Stimulated activated effector memory CD8-positive, alpha-beta T cell treated with anti-CD3 and anti-CD28 coated beads, Interleukin-12 subunit alpha, Interleukin-12 subunit beta, amount 100 ng/mL, for 72 hours (primary cell): ENCODE data around the gene B3GALT6.

ENCODE experiments used
- ATAC-seq: fragments of 150-1000 bp; cut with Tn5 transposase; 2 replicates; pipeline ENCODE4 v1.10.0; 2021
- DNase-seq, 2 donors: peaks; one replicate each; pipeline ENCODE4 v3.0.0; 2021 to 2022; ENCODE audit warnings: low spot score in 2 of 2
- H3K27ac Mint-ChIP-seq: one replicate; pipeline ENCODE4 v1.8.0; 2022; ENCODE audit warnings: mild to moderate bottlenecking, mixed read lengths
- H3K36me3 Mint-ChIP-seq: one replicate; pipeline ENCODE4 v1.8.0; 2022; ENCODE audit warnings: mild to moderate bottlenecking, mixed read lengths
- H3K4me1 Mint-ChIP-seq: one replicate; pipeline ENCODE4 v1.8.0; 2022; ENCODE audit warnings: mixed read lengths
- H3K4me3 Mint-ChIP-seq: one replicate; pipeline ENCODE4 v1.8.0; 2022; ENCODE audit warnings: mild to moderate bottlenecking, mixed read lengths
- H3K9me3 Mint-ChIP-seq: one replicate; pipeline ENCODE4 v1.8.0; 2022; ENCODE audit warnings: mixed read lengths

B3GALT6 gene

GRCh38 chr1:1267488-1268283, 35.6 kb downstream of the B3GALT6 start:
- peaks cover 44% of the 10 kb centered on the region for H3K4me1 Mint-ChIP-seq
- no peak overlapping the region for H3K4me3 Mint-ChIP-seq
- no peaks in the 10 kb centered on the region for H3K9me3 Mint-ChIP-seq
- ATAC-seq (no peak), DNase-seq (no peak)
- no peak overlapping the region for H3K27ac Mint-ChIP-seq
- H3K36me3 Mint-ChIP-seq, result peaks cover 92% of the 10 kb centered on the region

- peaks cover 47% of the 10 kb centered on the region for H3K4me1 Mint-ChIP-seq
Measured at GRCh38 chr1:1268284-1268682, 36.2 kb downstream of the B3GALT6 start.

GRCh38 chr1:1270813-1271212, 38.8 kb downstream of the B3GALT6 start:
- DNase-seq, result no peak
- Mint-ChIP-seq H3K4me3 (peak overlapping the region; percentile 81), H3K4me1 (peaks cover 39% of the 10 kb centered on the region), H3K27ac (peak overlapping the region; percentile 75), H3K9me3 (no peaks in the 10 kb centered on the region), H3K36me3 (peaks cover 66% of the 10 kb centered on the region)
- ATAC-seq, result no peak

More at GRCh38 chr1:1268284-1268682, 36.2 kb downstream of the B3GALT6 start:
- Mint-ChIP-seq H3K4me3 (no peak overlapping the region), H3K27ac (no peak overlapping the region), H3K36me3 (peaks cover 91% of the 10 kb centered on the region), H3K9me3 (no peaks in the 10 kb centered on the region)
- ATAC-seq (no peak), DNase-seq (no peak)

- H3K4me3 Mint-ChIP-seq, result peak overlapping the region; percentile 81
- H3K9me3 Mint-ChIP-seq, result no peaks in the 10 kb centered on the region
- H3K4me1 Mint-ChIP-seq, result peaks cover 33% of the 10 kb centered on the region
- peak overlapping the region; percentile 75 for H3K27ac Mint-ChIP-seq
- H3K36me3 Mint-ChIP-seq, result peaks cover 48% of the 10 kb centered on the region
- ATAC-seq (no peak), DNase-seq (no peak)
Measured at GRCh38 chr1:1272341-1273208, 40.5 kb downstream of the B3GALT6 start.

GRCh38 chr1:1273209-1273511, 41.1 kb downstream of the B3GALT6 start:
- no peak for DNase-seq
- H3K4me3 Mint-ChIP-seq, result peak overlapping the region; percentile 81

GRCh38 chr1:1273512-1274298, 41.7 kb downstream of the B3GALT6 start, which contains the start of gene UBE2J2:
TSS of gene UBE2J2 (minus strand) at chr1:1273854. CDS start at chr1:1267992, 5,862 bp downstream.
- Mint-ChIP-seq H3K4me1 (peaks cover 33% of the 10 kb centered on the region), H3K36me3 (peaks cover 39% of the 10 kb centered on the region), H3K9me3 (no peaks in the 10 kb centered on the region), H3K4me3 (peak within 1 kb of the TSS; percentile 81), H3K27ac (peak within 1 kb of the TSS; percentile 75)
- DNase-seq (peak; percentile 85 to 95), ATAC-seq (peak; percentile 96)

More at GRCh38 chr1:1273209-1273511, 41.1 kb downstream of the B3GALT6 start:
- H3K36me3 Mint-ChIP-seq, result peaks cover 45% of the 10 kb centered on the region
- peak; percentile 1 for ATAC-seq
- H3K27ac Mint-ChIP-seq, result peak overlapping the region; percentile 75
- peaks cover 33% of the 10 kb centered on the region for H3K4me1 Mint-ChIP-seq
- H3K9me3 Mint-ChIP-seq, result no peaks in the 10 kb centered on the region

GRCh38 chr1:1274299-1274930, 42.4 kb downstream of the B3GALT6 start:
- no peak for ATAC-seq
- no peak for DNase-seq
- Mint-ChIP-seq H3K4me1 (peaks cover 33% of the 10 kb centered on the region), H3K4me3 (peak overlapping the region; percentile 81), H3K27ac (peak overlapping the region; percentile 34), H3K36me3 (peaks cover 37% of the 10 kb centered on the region), H3K9me3 (no peaks in the 10 kb centered on the region)

- H3K4me1 Mint-ChIP-seq, result peaks cover 29% of the 10 kb centered on the region
- no peaks in the 10 kb centered on the region for H3K9me3 Mint-ChIP-seq
- H3K36me3 Mint-ChIP-seq, result peaks cover 32% of the 10 kb centered on the region
- peak overlapping the region; percentile 81 for H3K4me3 Mint-ChIP-seq
- peak overlapping the region; percentile 34 for H3K27ac Mint-ChIP-seq
- ATAC-seq (no peak), DNase-seq (no peak)
Measured at GRCh38 chr1:1274931-1275431, 42.9 kb downstream of the B3GALT6 start.

GRCh38 chr1:1275836-1276235, 43.8 kb downstream of the B3GALT6 start:
- no peak for DNase-seq
- Mint-ChIP-seq H3K4me3 (no peak overlapping the region), H3K36me3 (peaks cover 23% of the 10 kb centered on the region), H3K4me1 (peaks cover 21% of the 10 kb centered on the region), H3K27ac (no peak overlapping the region), H3K9me3 (no peaks in the 10 kb centered on the region)
- no peak for ATAC-seq

- no peaks in the 10 kb centered on the region for H3K9me3 Mint-ChIP-seq
- no peak overlapping the region for H3K4me3 Mint-ChIP-seq
- no peak for ATAC-seq
Measured at GRCh38 chr1:1278620-1279019, 46.6 kb downstream of the B3GALT6 start.

GRCh38 chr1:1279028-1279427, 47.0 kb downstream of the B3GALT6 start:
- Mint-ChIP-seq H3K27ac (no peak overlapping the region), H3K36me3 (peaks cover 11% of the 10 kb centered on the region), H3K4me1 (peaks cover 17% of the 10 kb centered on the region), H3K9me3 (no peaks in the 10 kb centered on the region), H3K4me3 (no peak overlapping the region)
- ATAC-seq, result no peak
- no peak for DNase-seq

More at GRCh38 chr1:1278620-1279019, 46.6 kb downstream of the B3GALT6 start:
- Mint-ChIP-seq H3K27ac (no peak overlapping the region), H3K36me3 (peaks cover 11% of the 10 kb centered on the region), H3K4me1 (peaks cover 15% of the 10 kb centered on the region)
- no peak for DNase-seq

- no peak for ATAC-seq
- H3K4me3 Mint-ChIP-seq, result no peak overlapping the region
- H3K27ac Mint-ChIP-seq, result no peak overlapping the region
- H3K9me3 Mint-ChIP-seq, result no peaks in the 10 kb centered on the region
- peaks cover 17% of the 10 kb centered on the region for H3K4me1 Mint-ChIP-seq
- DNase-seq, result no peak
- peaks cover 11% of the 10 kb centered on the region for H3K36me3 Mint-ChIP-seq
Measured at GRCh38 chr1:1280782-1281481, 48.9 kb downstream of the B3GALT6 start.

- ATAC-seq, result peak; percentile 65
- no peak for DNase-seq
- peaks cover 11% of the 10 kb centered on the region for H3K36me3 Mint-ChIP-seq
- no peaks in the 10 kb centered on the region for H3K9me3 Mint-ChIP-seq
- peaks cover 17% of the 10 kb centered on the region for H3K4me1 Mint-ChIP-seq
- no peak overlapping the region for H3K27ac Mint-ChIP-seq
- no peak overlapping the region for H3K4me3 Mint-ChIP-seq
Measured at GRCh38 chr1:1281533-1282321, 49.7 kb downstream of the B3GALT6 start.
